Islet of Langerhans (tissue), 1 donor: ENCODE data around the gene HERC2.

Experiments used
- FAIRE-seq: peaks from one replicate; lab custom pipeline; 2011; peaks lifted over from hg19 to GRCh38; lab: Jason Lieb, UNC

HERC2 gene

DNA sequence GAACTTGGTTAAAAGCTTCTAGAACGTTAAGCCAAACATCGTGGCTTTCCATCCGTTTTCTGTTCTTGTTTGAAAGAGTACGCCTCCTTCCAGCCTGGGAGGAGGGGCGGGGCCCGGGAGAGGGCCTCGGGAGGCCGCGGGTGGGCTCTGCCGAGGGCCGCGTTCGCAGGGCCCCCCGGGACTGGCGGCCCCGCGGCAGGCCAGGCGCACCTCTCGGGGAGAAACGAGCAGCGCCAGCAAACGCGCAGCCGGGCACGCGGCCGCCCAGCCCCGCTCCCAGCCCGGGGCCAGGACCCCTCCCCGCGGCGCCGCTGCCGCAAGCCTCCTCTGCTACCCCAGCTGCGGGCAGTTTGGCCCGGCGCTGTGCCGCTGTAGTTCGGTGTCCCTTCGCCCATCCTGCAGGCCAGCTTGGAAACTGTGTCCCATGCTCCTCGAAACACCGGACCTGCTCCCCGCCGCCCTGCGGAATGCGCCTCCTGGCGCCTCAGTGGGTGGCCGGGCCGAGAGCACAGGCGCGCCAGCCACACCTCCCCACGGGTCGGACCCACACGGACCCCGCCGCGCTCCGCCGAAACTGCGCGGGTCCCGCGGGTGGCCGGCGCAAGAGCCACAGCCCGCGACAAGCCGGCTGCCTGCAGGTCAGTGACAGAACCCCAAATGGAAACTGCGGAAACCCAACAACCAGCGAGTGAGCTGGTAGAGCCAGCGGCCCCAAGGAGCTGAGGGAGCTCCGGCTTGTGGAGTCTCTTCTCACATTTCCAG is 225.1 kb downstream of the HERC2 start:
- no peak for FAIRE-seq

DNA sequence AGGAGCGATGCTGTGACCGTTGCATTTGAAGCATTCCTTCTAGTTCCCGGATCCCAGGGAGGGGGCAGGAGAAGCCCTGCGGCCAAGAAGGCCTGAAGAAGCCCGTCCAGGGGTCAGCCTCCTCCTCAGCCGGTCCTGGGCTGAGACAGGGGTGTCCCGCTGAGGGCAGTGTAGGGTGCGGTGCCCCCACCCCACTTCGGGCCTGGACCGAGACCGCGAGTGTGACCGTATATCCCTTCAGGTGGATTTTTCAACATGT is 225.6 kb downstream of the HERC2 start:
- FAIRE-seq, result no peak

DNA sequence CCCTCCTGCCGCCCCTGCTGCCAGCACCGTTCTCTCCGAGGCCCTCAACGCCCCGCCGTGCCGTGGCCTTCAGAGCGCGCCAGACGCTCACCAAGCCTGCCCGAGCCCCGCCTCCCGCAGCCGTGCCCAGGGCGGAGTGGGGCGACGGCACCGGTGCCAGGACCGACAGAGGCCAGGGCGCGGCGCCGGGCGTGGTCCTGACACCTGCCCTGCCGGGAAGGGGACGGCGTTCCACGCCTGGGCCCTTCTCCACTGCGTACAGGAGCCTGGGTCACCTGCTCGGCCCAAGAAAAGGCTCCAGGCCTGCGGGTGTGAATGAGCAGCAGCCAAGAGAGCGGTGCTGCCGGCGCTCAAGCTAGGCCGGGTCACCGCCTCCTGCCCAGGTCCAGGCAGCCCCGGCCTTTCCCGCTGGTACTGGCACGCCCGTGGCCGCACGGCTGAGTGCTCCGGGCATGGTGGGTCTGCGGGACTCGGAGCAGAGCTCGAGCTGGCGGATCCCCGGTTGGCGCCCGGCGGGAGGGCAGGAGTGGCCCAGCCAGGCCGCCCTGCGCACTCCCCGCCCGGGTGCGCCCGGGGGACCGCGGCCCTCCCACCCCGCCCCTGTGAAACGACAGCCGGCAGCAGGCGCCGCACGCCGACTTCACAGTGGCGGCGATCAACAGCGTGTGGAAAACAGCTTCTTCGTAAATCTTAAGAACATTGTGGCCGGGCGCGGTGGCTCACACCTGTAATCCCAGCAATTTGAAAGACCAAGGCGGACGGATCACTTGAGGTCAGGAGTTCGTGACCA is 227.1 kb downstream of the HERC2 start:
- no peak for FAIRE-seq

DNA sequence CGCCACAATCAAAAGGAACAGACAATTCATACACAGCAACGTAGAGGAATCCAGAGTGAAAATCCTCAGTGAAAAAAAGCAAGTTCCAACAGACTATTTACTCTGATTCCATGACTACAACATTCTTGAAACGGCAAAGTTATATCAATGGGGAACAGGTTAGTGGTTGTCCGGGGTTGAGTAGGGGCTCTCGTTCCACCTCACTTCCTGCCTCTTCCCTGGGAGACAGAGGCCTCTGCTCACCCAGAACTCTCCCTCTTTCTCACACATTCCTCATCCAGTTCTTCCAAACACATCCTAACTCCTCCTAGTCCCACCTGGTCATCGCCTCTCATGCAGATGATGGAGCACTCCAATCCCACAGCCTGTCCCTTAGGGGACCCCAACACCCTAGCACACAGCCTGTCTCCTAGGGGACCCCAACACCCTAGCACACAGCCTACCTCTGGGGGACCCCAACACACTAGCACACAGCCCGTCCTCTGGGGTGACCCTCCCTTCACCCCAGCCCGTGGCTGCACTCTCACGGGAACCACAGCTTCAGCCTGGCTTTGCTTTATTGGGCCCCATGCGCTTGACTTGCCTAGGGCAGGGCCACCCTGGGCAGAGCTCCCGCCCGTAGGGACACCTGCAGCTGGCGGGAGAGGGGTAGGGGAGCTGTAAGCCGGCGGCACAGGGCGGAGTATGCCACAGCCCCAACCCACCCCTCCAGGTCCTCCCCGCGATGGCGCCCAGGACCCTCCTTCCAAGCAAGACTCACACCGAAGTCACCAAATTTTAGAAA is 228.0 kb downstream of the HERC2 start:
- no peak for FAIRE-seq

DNA sequence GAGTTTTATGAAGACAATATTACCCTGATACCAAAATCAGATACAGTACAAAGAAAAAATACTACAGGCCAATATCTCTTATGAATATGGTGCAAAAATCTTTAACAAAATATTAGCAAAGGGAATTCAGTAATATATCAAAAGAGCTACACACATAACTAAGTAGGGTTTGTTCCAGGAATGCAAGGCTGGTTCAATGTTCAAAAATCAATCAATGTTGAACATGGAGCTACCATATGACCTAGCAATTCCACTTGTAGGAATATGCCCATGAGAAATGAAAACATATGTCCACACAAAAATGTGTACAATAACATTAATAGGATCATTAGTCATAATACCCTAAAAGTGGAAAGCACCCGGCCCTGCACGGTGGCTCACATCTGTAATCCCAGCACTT is 230.7 kb downstream of the HERC2 start:
- no peak for FAIRE-seq

DNA sequence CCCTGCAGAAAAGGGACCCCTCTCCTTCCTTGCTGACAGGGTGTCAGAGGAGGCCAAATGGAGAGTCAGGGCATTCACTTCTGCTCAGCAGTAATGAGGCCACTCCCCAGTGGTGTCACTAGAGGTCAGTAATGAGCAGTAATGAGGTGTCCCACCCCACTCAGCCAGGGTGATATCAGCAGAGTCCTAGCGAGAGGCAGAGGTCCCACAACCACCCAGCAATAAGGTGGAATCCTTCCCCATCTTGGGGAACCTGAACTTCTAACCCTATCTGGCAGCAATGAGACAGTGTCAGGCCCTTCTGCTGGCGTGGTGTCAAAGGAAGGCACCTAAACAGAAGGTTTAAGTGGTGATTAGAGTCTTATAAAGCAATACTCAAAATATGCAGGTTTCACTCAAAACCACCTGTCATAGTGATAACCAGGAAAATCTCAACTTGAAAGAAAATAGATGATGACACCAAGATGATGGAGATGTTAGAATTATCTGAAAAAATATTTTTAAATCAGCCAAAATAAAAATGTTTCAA is 235.7 kb downstream of the HERC2 start:
- FAIRE-seq, result no peak

DNA sequence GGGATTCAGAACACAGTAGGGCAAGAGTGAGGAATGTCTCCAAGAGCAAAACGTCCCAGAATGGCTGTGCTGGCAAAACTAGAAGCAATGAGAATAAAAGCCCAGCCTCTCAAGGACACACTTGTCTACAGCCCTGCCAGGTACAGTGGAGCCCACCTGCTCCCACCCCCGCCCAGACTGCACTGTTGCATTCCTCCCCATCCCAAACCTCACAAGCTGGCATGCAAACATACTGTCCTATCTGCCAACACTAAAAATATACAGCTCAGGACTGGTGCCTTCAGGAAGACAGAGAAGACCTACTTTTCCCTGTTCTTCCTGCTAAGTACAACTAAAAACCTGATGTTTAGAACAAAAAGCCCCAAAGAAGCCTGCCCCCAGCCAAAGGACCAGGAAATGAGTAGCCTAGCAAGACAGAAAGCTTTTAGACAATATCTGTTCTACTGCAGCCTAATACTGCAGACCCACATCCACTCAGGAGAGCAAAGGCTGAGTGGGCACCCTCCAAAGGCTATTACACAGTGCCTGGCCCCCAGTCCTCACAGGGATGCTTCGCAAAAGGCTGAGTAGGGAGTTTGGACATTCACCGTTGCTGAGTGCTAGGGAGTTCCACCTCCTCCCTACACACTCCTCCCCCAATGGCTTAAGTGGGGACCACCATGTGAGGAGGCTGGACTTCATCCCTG is 236.3 kb downstream of the HERC2 start:
- FAIRE-seq, result no peak

DNA sequence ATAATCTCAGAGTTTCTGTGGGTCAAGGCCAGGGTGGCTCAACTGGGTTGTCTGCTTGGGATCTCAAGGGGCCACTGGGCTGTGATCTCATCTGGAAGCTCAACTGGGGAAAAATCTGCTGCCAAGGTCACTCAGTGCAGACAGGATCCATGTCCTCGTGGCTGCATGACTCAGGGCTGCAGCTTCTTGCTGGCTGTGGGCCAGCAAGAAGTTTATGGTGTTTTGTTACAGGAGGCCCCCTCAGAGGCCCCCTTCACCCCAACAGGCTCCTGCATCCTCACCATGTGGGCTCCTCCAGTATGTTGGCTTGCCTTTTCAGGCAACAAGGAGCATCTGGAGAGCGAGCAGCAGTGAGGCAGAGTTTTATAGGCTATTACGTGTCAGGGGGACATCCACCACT is 237.4 kb downstream of the HERC2 start:
- no peak for FAIRE-seq

DNA sequence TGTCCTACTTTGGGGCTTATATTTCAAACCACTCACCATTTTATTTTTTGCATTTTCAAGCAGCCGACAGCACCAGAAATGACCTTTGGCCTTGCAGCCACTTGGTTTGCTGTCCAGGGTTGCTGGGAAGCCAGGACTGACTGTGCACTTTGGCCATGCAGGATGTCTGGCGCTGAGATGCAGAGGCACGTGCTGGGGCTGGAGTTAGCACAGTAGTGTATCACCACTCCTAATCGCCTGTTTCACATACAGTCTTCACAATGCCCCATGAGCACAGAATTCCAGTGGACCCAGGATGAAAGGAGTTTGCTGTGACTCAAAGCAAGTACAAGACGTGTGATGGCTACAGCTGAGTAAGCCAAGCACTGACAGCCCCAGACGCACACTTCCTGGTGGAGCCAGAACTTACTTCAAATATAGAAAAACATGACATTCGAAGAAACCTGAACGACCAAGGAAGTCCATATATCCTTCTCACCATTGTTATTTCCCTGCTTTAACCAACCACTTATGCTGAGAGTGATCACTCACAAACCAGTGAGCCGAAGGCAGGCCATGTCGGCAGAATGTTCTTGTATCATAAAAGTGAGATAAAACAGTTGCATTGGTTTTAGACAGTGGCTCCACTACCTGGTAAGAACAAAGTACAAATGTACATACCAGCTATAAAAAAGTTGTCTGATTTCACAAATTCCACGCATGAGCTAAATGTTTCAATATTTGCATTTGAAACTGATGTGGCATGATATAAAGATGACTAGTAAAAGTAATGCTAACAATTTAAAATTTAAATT is 238.9 kb downstream of the HERC2 start:
- FAIRE-seq, result no peak

DNA sequence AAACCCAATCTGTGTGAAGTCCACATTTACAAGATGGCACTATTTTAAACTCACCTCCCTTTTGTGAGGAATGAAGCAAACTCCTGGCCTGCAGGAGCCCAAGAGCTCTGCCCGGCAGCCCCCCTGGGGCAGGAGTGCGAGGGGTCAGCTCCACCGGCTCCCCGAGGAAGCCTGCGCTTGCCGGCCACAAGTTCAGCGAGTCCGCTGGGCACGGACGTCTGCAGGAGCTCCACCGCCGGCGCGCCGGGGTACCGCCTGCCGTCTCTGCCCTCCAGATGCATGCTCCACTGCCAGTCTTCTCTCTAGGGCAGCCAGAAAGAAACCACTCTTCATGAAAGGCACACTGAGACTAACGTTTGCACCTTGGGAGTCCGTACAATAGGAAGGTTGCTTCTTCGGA is 240.4 kb downstream of the HERC2 start:
- no peak for FAIRE-seq

DNA sequence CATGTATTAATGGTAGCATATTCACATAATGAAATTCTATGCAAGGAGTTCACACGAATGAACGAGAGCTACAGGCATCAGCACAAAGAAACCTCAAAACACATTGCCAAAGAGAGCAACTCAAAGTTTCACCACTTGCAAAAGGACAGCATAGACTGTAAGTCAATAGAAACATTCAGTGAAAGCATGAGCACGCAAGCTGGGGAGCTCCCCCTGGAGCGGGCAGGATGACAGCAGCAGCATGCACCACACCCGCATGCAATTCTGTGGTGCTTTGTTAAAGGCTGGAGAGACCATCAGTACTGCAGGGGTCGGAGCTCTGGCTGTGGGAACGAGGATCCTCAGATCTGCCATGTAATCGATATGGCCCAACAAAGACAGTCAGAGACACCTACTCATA is 241.6 kb downstream of the HERC2 start:
- FAIRE-seq, result no peak

DNA sequence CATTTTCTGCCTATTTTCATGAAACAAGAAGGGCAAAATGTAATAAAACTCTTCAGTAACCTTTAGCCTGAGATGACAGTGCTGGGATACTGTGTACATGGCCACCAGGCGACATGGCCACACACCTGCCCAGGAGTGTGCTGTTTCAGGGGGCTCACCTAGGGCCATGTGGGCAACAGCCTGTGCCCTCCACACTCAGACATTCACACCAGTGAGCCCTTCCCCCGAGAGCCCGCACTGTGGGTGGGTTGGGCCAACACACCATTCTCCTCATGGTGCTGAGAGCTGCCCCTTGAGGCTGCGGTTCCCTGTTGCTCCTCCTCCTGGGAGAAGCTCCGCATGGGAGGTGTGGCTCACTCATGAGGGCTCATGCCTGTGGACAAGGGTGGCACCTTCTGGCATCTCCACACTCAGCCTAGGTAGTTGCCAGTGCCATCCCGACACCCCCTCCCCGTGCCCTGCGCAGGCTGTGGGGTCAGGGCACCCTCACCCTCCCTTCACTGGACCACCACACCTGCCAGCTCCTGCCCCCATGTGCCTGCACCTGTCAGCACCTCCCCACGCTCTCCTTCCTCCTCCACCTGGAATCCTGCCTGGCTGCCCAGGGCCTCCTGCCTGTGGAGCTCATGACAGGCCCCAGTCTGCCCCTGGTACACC is 242.5 kb downstream of the HERC2 start:
- no peak for FAIRE-seq

DNA sequence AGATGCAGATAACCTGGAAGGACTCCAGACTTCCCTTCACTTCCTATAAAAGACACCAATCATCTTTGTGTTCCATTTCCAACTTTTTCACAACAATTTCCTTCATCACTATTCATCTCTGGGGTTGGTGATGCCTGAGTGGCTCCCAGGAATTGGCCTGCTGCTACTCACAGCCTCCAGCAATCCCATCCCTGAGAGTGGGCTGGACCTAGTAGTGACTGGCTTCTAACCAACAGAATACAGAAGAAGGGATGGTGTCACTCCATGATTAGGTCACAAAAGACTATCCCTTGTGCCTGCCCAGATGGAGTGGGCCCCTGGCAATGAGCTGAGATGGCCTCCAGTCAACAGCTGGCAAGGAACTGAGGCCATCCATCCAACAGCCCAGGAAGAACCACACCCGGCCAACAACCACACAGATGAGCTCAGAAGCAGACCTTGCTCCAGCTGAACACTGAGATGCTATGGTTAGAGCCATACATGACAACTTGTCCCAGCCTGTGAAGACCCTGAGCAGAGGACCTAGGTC is 243.7 kb downstream of the HERC2 start:
- no peak for FAIRE-seq

DNA sequence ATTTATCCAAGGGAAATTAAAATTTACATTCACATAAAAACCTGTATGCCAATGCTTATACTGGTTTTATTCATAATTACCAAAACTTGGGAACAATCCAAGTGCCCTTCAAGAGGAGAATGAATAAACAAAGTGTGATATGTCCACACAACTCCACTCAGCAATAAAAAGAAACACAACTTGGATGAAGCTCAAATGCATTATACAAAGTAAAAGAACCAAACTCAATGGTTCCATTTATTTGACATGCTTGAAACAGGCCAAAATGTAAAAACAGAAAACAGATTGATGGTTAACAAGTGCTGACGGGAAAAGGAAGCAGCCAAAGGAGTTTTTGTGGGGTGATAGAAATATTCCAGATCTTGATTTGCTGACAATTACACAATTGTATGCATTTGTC is 246.4 kb downstream of the HERC2 start:
- no peak for FAIRE-seq

DNA sequence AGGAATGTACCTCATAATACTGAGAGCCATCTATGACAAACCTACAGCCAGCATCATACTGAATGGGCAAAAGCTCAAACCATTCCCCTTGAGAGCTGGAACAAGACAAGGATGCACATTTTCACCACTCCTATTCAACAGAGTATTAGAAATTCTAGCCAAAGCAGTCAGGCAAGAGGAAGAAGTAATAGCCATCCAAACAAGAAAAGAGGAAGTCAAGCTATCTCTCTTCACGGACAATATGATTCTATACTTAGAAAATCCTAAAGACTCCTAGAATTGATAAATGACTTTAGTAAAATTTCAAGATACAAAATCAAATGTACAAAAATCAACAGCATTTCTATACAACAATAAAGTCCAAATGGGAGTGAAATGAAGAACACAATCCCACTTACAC is 253.0 kb downstream of the HERC2 start:
- FAIRE-seq, result no peak

DNA sequence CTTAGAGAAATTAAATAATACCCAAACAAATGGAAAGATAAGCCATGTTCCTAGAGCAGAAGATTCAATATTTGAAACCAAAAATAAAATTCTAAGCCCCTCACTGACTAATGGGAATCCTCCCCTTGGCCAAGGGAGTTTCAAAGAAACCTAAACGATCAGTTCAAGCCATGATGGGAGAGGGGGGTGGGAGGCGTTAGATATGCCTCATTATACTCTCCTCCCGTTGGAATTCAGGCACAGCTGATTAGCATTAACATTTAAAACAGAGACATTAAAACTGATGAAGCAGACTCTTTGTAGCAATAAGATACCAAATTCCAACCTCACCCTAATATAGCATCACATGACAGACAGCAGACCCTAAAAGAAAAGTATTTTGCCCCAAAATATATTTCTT is 255.7 kb downstream of the HERC2 start:
- no peak for FAIRE-seq
